Superior temporal gyrus (tissue), 1 donor: Measurements from ENCODE around the gene RGS6.
A peak's percentile ranks its signal among the peaks of the same experiment; 100 is the strongest.

Source experiments
- DNase-seq: peaks from one replicate; pipeline ENCODE4 v3.0.0-alpha.2; 2016; ENCODE audit errors: extremely low spot score

Gene RGS6

GRCh38 chr14:72075649-72076334, 143.6 kb downstream of the RGS6 start:
- no peak for DNase-seq

- DNase-seq: no peak
Observed at GRCh38 chr14:72081137-72081536, 148.9 kb downstream of the RGS6 start.

GRCh38 chr14:72084935-72085334, 152.7 kb downstream of the RGS6 start:
- DNase-seq: no peak

- no peak for DNase-seq
Observed at GRCh38 chr14:72089625-72090024, 157.4 kb downstream of the RGS6 start.

- peak; percentile 18 for DNase-seq
Observed at GRCh38 chr14:72094844-72095582, 162.8 kb downstream of the RGS6 start.

GRCh38 chr14:72097173-72097783, 165.0 kb downstream of the RGS6 start:
- DNase-seq: no peak

GRCh38 chr14:72098210-72098609, 166.0 kb downstream of the RGS6 start:
- DNase-seq: no peak

GRCh38 chr14:72099566-72099965, 167.3 kb downstream of the RGS6 start:
- DNase-seq: no peak

GRCh38 chr14:72104011-72104613, 171.9 kb downstream of the RGS6 start:
- no peak for DNase-seq

- no peak for DNase-seq
Observed at GRCh38 chr14:72111911-72112310, 179.7 kb downstream of the RGS6 start.

- no peak for DNase-seq
Observed at GRCh38 chr14:72118841-72119240, 186.6 kb downstream of the RGS6 start.

GRCh38 chr14:72120315-72120714, 188.1 kb downstream of the RGS6 start:
- no peak for DNase-seq

- DNase-seq: no peak
Observed at GRCh38 chr14:72123755-72124154, 191.5 kb downstream of the RGS6 start.

- no peak for DNase-seq
Observed at GRCh38 chr14:72124171-72124570, 191.9 kb downstream of the RGS6 start.

GRCh38 chr14:72126091-72126490, 193.9 kb downstream of the RGS6 start:
- DNase-seq: no peak

- no peak for DNase-seq
Observed at GRCh38 chr14:72126561-72126960, 194.3 kb downstream of the RGS6 start.

GRCh38 chr14:72128629-72129028, 196.4 kb downstream of the RGS6 start:
- no peak for DNase-seq

- no peak for DNase-seq
Observed at GRCh38 chr14:72129291-72129690, 197.1 kb downstream of the RGS6 start.

GRCh38 chr14:72141084-72141483, 208.9 kb downstream of the RGS6 start:
- no peak for DNase-seq

- DNase-seq: no peak
Observed at GRCh38 chr14:72142328-72142727, 210.1 kb downstream of the RGS6 start.

GRCh38 chr14:72146241-72146640, 214.0 kb downstream of the RGS6 start:
- DNase-seq: no peak

- DNase-seq: no peak
Observed at GRCh38 chr14:72154645-72155378, 222.6 kb downstream of the RGS6 start.
